IPS-20b (cell line): ENCODE results near the gene NELFB.

Experiments used
- H3K27ac ChIP-seq: one replicate; pipeline ENCODE4 v1.5.1; 2013; ENCODE audit warnings: low read length
- H3K27me3 ChIP-seq: 2 replicates; pipeline ENCODE4 v1.6.1; 2013; ENCODE audit warnings: mild to moderate bottlenecking, low read length, inconsistent platforms; ENCODE audit not compliant: insufficient read depth
- H3K36me3 ChIP-seq: 2 replicates; pipeline ENCODE4 v1.6.1; 2013; ENCODE audit warnings: low read depth, mild to moderate bottlenecking, inconsistent platforms, low read length, moderate library complexity; ENCODE audit not compliant: insufficient read depth
- H3K4me1 ChIP-seq: 2 replicates; pipeline ENCODE4 v1.6.1; 2013; ENCODE audit warnings: mild to moderate bottlenecking, control low read depth, inconsistent platforms, low read length, moderate library complexity; ENCODE audit not compliant: insufficient read depth
- H3K4me3 ChIP-seq: 2 replicates; pipeline ENCODE4 v1.5.1; 2013; ENCODE audit warnings: mild to moderate bottlenecking, low read length, inconsistent platforms
- H3K9ac ChIP-seq: 2 replicates; pipeline ENCODE4 v1.6.1; 2013; ENCODE audit warnings: low read depth, mild to moderate bottlenecking, inconsistent platforms, low read length, moderate library complexity
- H3K9me3 ChIP-seq: 2 replicates; pipeline ENCODE4 v1.6.1; 2013; ENCODE audit warnings: mild to moderate bottlenecking, low read depth, low read length, inconsistent platforms; ENCODE audit not compliant: insufficient read depth

NELFB gene

GRCh38 chr9:137271696-137272076, 16.6 kb downstream of the NELFB start:
- Histone ChIP-seq H3K9me3 (no peaks in the 10 kb centered on the region), H3K4me3 (no peak overlapping the region), H3K27me3 (no peaks in the 10 kb centered on the region), H3K9ac (no peak overlapping the region), H3K4me1 (peaks cover 7% of the 10 kb centered on the region), H3K36me3 (peaks cover 26% of the 10 kb centered on the region), H3K27ac (no peak overlapping the region)

GRCh38 chr9:137272241-137273094, 17.3 kb downstream of the NELFB start:
- peaks cover 14% of the 10 kb centered on the region for H3K4me1 ChIP-seq
- no peak overlapping the region for H3K9ac ChIP-seq

GRCh38 chr9:137273095-137273490, 18.0 kb downstream of the NELFB start:
- H3K4me1 ChIP-seq = peaks cover 14% of the 10 kb centered on the region
- peaks cover 6% of the 10 kb centered on the region; the same call in 1 of the 2 replicates for H3K27me3 ChIP-seq
- no peak overlapping the region for H3K4me3 ChIP-seq
- no peak overlapping the region for H3K9ac ChIP-seq
- H3K36me3 ChIP-seq = peaks cover 24% of the 10 kb centered on the region
- no peak overlapping the region for H3K27ac ChIP-seq
- H3K9me3 ChIP-seq = no peaks in the 10 kb centered on the region

More at GRCh38 chr9:137272241-137273094, 17.3 kb downstream of the NELFB start:
- H3K9me3 ChIP-seq = no peaks in the 10 kb centered on the region
- no peak overlapping the region for H3K27ac ChIP-seq
- H3K27me3 ChIP-seq = no peaks in the 10 kb centered on the region; the same call in 1 of the 2 replicates
- H3K4me3 ChIP-seq = no peak overlapping the region
- peaks cover 24% of the 10 kb centered on the region for H3K36me3 ChIP-seq

- peaks cover 21% of the 10 kb centered on the region for H3K36me3 ChIP-seq
- no peak overlapping the region for H3K4me3 ChIP-seq
- H3K9me3 ChIP-seq = no peaks in the 10 kb centered on the region
- H3K27ac ChIP-seq = no peak overlapping the region
- H3K4me1 ChIP-seq = peaks cover 14% of the 10 kb centered on the region
- no peak overlapping the region for H3K9ac ChIP-seq
- peaks cover 12% of the 10 kb centered on the region; the same call in 1 of the 2 replicates for H3K27me3 ChIP-seq
Observed at GRCh38 chr9:137273611-137274320, 18.6 kb downstream of the NELFB start.

- Histone ChIP-seq H3K27ac (no peak overlapping the region), H3K4me3 (no peak overlapping the region), H3K36me3 (peaks cover 12% of the 10 kb centered on the region), H3K9me3 (no peaks in the 10 kb centered on the region), H3K27me3 (peaks cover 27% of the 10 kb centered on the region; the same call in 1 of the 2 replicates), H3K9ac (no peak overlapping the region), H3K4me1 (peaks cover 14% of the 10 kb centered on the region)
Observed at GRCh38 chr9:137275203-137275587, 20.1 kb downstream of the NELFB start.

- H3K27ac ChIP-seq = peak overlapping the region; percentile 84
- H3K4me1 ChIP-seq = peaks cover 14% of the 10 kb centered on the region
Observed at GRCh38 chr9:137275588-137276472, 20.7 kb downstream of the NELFB start.

GRCh38 chr9:137276473-137277328, 21.6 kb downstream of the NELFB start:
- Histone ChIP-seq H3K27me3 (peaks cover 40% of the 10 kb centered on the region; the same call in 1 of the 2 replicates), H3K4me3 (peak overlapping the region; percentile 63; the same call in 1 of the 2 replicates), H3K4me1 (peaks cover 14% of the 10 kb centered on the region), H3K9ac (peak overlapping the region; percentile 79; the same call in 1 of the 2 replicates), H3K9me3 (no peaks in the 10 kb centered on the region), H3K27ac (peak overlapping the region; percentile 84), H3K36me3 (peaks cover 7% of the 10 kb centered on the region)

More at GRCh38 chr9:137275588-137276472, 20.7 kb downstream of the NELFB start:
- Histone ChIP-seq H3K9ac (peak overlapping the region; percentile 79; the same call in 1 of the 2 replicates), H3K4me3 (no peak overlapping the region), H3K9me3 (no peaks in the 10 kb centered on the region), H3K36me3 (peaks cover 10% of the 10 kb centered on the region), H3K27me3 (peaks cover 32% of the 10 kb centered on the region; the same call in 1 of the 2 replicates)

GRCh38 chr9:137277329-137278041, 22.4 kb downstream of the NELFB start, which contains the start of gene TOR4A:
TOR4A (plus strand) TSS chr9:137277726; CDS start chr9:137278690, 964 bp downstream.
- Histone ChIP-seq H3K4me1 (peaks cover 14% of the 10 kb centered on the region), H3K27ac (peak within 1 kb of the TSS; percentile 84), H3K36me3 (peaks cover 4% of the 10 kb centered on the region), H3K27me3 (peaks cover 47% of the 10 kb centered on the region; the same call in 1 of the 2 replicates), H3K9me3 (no peaks in the 10 kb centered on the region), H3K4me3 (peak within 1 kb of the TSS; percentile 63), H3K9ac (peak within 1 kb of the TSS; percentile 79; the same call in 1 of the 2 replicates)

- Histone ChIP-seq H3K9ac (peak overlapping the region; percentile 74; the same call in 1 of the 2 replicates), H3K4me1 (peaks cover 14% of the 10 kb centered on the region)
Observed at GRCh38 chr9:137278061-137278701, 23.1 kb downstream of the NELFB start.

More at GRCh38 chr9:137278061-137278701, 23.1 kb downstream of the NELFB start:
- H3K27ac ChIP-seq = no peak overlapping the region
- H3K27me3 ChIP-seq = peaks cover 52% of the 10 kb centered on the region; the same call in 1 of the 2 replicates
- no peaks in the 10 kb centered on the region for H3K9me3 ChIP-seq
- H3K4me3 ChIP-seq = peak overlapping the region; percentile 63
- H3K36me3 ChIP-seq = peaks cover 3% of the 10 kb centered on the region
